Karpas-422 (cell line): ENCODE measurements around the gene MAS1. TPM values are rescaled to one million over a fixed set of nuclear protein-coding genes. Genes with fewer than 3 reads are reported as not detected.

Source experiments
- DNase-seq: peaks from one replicate; pipeline ENCODE4 v3.0.0-alpha.2; 2015
- H2AFZ ChIP-seq: fragments of 200-600 bp; sonication (generic); 2 replicates; pipeline ENCODE4 v1.6.1; 2014; ENCODE audit warnings: antibody characterized with exemption, low read length, mixed read lengths
- H3K27ac ChIP-seq: fragments of 200-600 bp; sonication (generic); 2 replicates; pipeline ENCODE4 v1.5.1; 2014; ENCODE audit warnings: mild to moderate bottlenecking, low read length, moderate library complexity
- H3K27me3 ChIP-seq: fragments of 200-600 bp; sonication (generic); 2 replicates; pipeline ENCODE4 v1.6.1; 2014; ENCODE audit warnings: low read length, mixed read lengths
- H3K36me3 ChIP-seq: fragments of 200-600 bp; sonication (generic); 2 replicates; pipeline ENCODE4 v1.6.1; 2014; ENCODE audit warnings: low read length, mixed read lengths; ENCODE audit not compliant: insufficient read depth
- H3K4me1 ChIP-seq: fragments of 200-600 bp; sonication (generic); 2 replicates; pipeline ENCODE4 v1.6.1; 2014; ENCODE audit warnings: mild to moderate bottlenecking, low read length, mixed read lengths
- H3K4me2 ChIP-seq: fragments of 200-600 bp; sonication (generic); 2 replicates; pipeline ENCODE4 v1.6.1; 2014; ENCODE audit warnings: low read length, low read depth, mild to moderate bottlenecking; ENCODE audit not compliant: poor library complexity, severe bottlenecking
- H3K4me3 ChIP-seq: fragments of 200-600 bp; sonication (generic); 2 replicates; pipeline ENCODE4 v1.5.1; 2014; ENCODE audit warnings: mild to moderate bottlenecking, antibody characterized with exemption, low read length, mixed read lengths
- H3K79me2 ChIP-seq: fragments of 200-600 bp; sonication (generic); 2 replicates; pipeline ENCODE4 v1.6.1; 2014; ENCODE audit warnings: mild to moderate bottlenecking, low read length, mixed read lengths
- H3K9ac ChIP-seq: fragments of 200-600 bp; sonication (generic); 2 replicates; pipeline ENCODE4 v1.6.0; 2014; ENCODE audit warnings: low read length
- H3K9me2 ChIP-seq: fragments of 200-600 bp; sonication (generic), shearing (Covaris generic); replicated peaks from 2 replicates; pipeline ENCODE4 v1.6.0; 2014; ENCODE audit warnings: mild to moderate bottlenecking, low read length, moderate library complexity; ENCODE audit not compliant: insufficient read depth
- H3K9me3 ChIP-seq: fragments of 300-700, 200-600 bp; sonication (generic); 2 replicates; pipeline ENCODE4 v1.6.1; 2014; ENCODE audit warnings: low read length, mixed read lengths
- H4K20me1 ChIP-seq: fragments of 200-600 bp; sonication (generic); 2 replicates; pipeline ENCODE4 v1.6.1; 2014; ENCODE audit warnings: mild to moderate bottlenecking, antibody characterized with exemption, low read length, low read depth; ENCODE audit not compliant: insufficient read depth
- total RNA-seq: library from RNA; depleted of rRNA; stranded (reverse); fragments of >200 nt; shearing (Covaris generic); gene quantifications from 2 replicates; pipeline ENCODE4 v1.2.3, GENCODE V29; 2014; ENCODE audit warnings: low replicate concordance

MAS1 gene
- total RNA-seq, 1 experiment from 2014 or later: not detected

GRCh38 chr6:159926542-159927203, 35.9 kb downstream of the MAS1 start:
- H3K9me3 ChIP-seq: no peaks in the 10 kb centered on the region
- H3K4me1 ChIP-seq: peaks cover 2% of the 10 kb centered on the region
- H3K4me2 ChIP-seq: no peak overlapping the region
- H2AFZ ChIP-seq: no peak overlapping the region
- no peaks in the 10 kb centered on the region for H3K27me3 ChIP-seq
- H3K9ac ChIP-seq: no peak overlapping the region
- no peaks in the 10 kb centered on the region for H3K36me3 ChIP-seq
- no peaks in the 10 kb centered on the region for H3K79me2 ChIP-seq
- no peak for DNase-seq
- H3K9me2 ChIP-seq: no peaks in the 10 kb centered on the region
- H4K20me1 ChIP-seq: no peaks in the 10 kb centered on the region
- no peak overlapping the region for H3K27ac ChIP-seq
- no peak overlapping the region for H3K4me3 ChIP-seq

DNA sequence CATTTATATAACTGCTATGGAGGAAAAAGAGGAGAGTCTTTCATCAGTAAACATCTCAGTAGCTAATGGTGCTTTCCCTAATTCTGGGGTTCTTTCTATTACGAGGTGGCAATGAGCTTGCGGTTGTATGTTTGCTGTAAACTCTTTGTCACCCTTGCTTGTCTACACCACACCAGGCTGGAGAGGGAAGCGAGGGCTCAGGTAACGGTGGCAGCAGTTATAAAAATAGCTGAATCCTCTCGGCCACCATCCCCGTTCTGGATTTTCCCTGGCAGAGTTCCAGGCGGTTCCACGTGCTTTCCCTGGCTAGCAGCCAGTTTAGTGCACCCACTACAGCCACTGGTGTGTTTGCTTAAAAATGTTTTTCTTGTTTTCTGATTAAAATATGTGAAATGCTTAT, 39.0 kb downstream of the MAS1 start:
- no peak for DNase-seq
- no peak overlapping the region for H3K27ac ChIP-seq

GRCh38 chr6:159931112-159931511, 40.3 kb downstream of the MAS1 start:
- Histone ChIP-seq H3K4me1 (no peaks in the 10 kb centered on the region), H2AFZ (no peak overlapping the region), H3K9me2 (no peaks in the 10 kb centered on the region), H4K20me1 (no peaks in the 10 kb centered on the region), H3K36me3 (no peaks in the 10 kb centered on the region), H3K9ac (no peak overlapping the region), H3K27me3 (peaks cover 4% of the 10 kb centered on the region; the same call in 1 of the 2 replicates), H3K27ac (no peak overlapping the region), H3K4me3 (no peak overlapping the region), H3K79me2 (no peaks in the 10 kb centered on the region), H3K4me2 (no peak overlapping the region), H3K9me3 (no peaks in the 10 kb centered on the region)
- DNase-seq: no peak

More for the DNA sequence above, 39.0 kb downstream of the MAS1 start:
- H3K4me3 ChIP-seq: no peak overlapping the region
- no peaks in the 10 kb centered on the region for H3K36me3 ChIP-seq
- no peak overlapping the region for H3K4me2 ChIP-seq
- no peak overlapping the region for H3K9ac ChIP-seq
- no peaks in the 10 kb centered on the region for H3K9me2 ChIP-seq
- no peaks in the 10 kb centered on the region for H4K20me1 ChIP-seq
- no peak overlapping the region for H2AFZ ChIP-seq
- no peaks in the 10 kb centered on the region for H3K27me3 ChIP-seq
- H3K4me1 ChIP-seq: no peaks in the 10 kb centered on the region
- no peaks in the 10 kb centered on the region for H3K79me2 ChIP-seq
- no peaks in the 10 kb centered on the region for H3K9me3 ChIP-seq

GRCh38 chr6:159931846-159932245, 41.1 kb downstream of the MAS1 start:
- Histone ChIP-seq H3K4me1 (no peaks in the 10 kb centered on the region), H3K79me2 (no peaks in the 10 kb centered on the region), H3K27ac (no peak overlapping the region), H3K4me3 (no peak overlapping the region), H3K9me3 (no peaks in the 10 kb centered on the region), H3K9me2 (no peaks in the 10 kb centered on the region), H2AFZ (no peak overlapping the region), H3K27me3 (peaks cover 4% of the 10 kb centered on the region; the same call in 1 of the 2 replicates), H3K36me3 (no peaks in the 10 kb centered on the region), H3K9ac (no peak overlapping the region), H3K4me2 (no peak overlapping the region), H4K20me1 (no peaks in the 10 kb centered on the region)
- DNase-seq: no peak

DNA sequence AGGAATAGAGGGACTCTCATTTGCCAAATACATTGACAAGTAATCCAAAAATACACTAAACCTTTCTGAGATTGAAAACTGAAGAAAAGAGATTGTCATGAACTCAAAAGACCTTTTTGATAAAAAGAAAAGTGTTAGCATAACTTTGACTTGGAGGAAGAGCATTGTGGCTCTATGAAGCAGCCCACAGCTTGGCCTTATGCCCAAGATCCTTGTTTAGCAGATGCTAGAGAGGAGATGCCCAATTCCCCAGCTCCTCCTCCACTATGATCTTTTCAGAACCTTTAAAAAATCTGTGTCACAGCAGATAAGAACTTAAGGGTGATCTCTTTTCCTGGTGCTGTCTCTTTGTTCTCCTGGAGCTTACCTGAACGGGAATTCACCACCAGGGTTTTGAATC, 42.3 kb downstream of the MAS1 start:
- Histone ChIP-seq H3K36me3 (no peaks in the 10 kb centered on the region), H3K79me2 (no peaks in the 10 kb centered on the region), H3K9ac (no peak overlapping the region), H3K27ac (no peak overlapping the region), H3K27me3 (peaks cover 4% of the 10 kb centered on the region; the same call in 1 of the 2 replicates), H2AFZ (no peak overlapping the region), H3K4me2 (no peak overlapping the region), H3K4me3 (no peak overlapping the region), H4K20me1 (no peaks in the 10 kb centered on the region), H3K4me1 (no peaks in the 10 kb centered on the region), H3K9me3 (no peaks in the 10 kb centered on the region), H3K9me2 (no peaks in the 10 kb centered on the region)
- no peak for DNase-seq

DNA sequence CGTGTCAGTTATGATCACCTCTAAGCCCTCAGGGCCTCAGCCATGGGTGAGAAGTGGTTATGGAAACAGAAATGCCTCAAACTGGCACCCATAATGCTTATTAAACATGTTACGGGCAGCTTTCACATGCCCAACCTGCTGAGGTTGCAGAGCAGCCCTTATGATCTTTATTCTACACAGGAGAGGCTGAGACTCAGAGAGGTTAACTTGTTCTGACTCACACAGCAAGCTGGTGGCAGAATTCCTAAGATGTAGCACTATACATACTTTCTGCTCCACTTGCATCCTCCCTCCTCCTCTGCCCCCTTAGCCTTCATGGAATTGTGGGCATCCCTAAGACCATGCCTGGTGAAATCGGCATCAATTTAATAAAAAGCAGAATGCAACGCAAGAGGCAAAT, 43.4 kb downstream of the MAS1 start:
- no peaks in the 10 kb centered on the region for H3K9me2 ChIP-seq

GRCh38 chr6:159935065-159935464, 44.3 kb downstream of the MAS1 start:
- Histone ChIP-seq H4K20me1 (no peaks in the 10 kb centered on the region), H3K27me3 (peaks cover 4% of the 10 kb centered on the region; the same call in 1 of the 2 replicates), H3K9ac (no peak overlapping the region), H3K36me3 (no peaks in the 10 kb centered on the region), H3K27ac (no peak overlapping the region), H3K9me3 (no peaks in the 10 kb centered on the region), H3K4me3 (no peak overlapping the region), H3K4me1 (no peaks in the 10 kb centered on the region), H3K4me2 (no peak overlapping the region), H3K79me2 (no peaks in the 10 kb centered on the region), H3K9me2 (no peaks in the 10 kb centered on the region), H2AFZ (no peak overlapping the region)
- no peak for DNase-seq

More for the DNA sequence above, 43.4 kb downstream of the MAS1 start:
- peaks cover 4% of the 10 kb centered on the region; the same call in 1 of the 2 replicates for H3K27me3 ChIP-seq
- no peak overlapping the region for H3K27ac ChIP-seq
- no peaks in the 10 kb centered on the region for H4K20me1 ChIP-seq
- H2AFZ ChIP-seq: no peak overlapping the region
- H3K9me3 ChIP-seq: no peaks in the 10 kb centered on the region
- H3K9ac ChIP-seq: no peak overlapping the region
- no peak overlapping the region for H3K4me2 ChIP-seq
- H3K4me1 ChIP-seq: no peaks in the 10 kb centered on the region
- no peaks in the 10 kb centered on the region for H3K36me3 ChIP-seq
- no peaks in the 10 kb centered on the region for H3K79me2 ChIP-seq
- DNase-seq: no peak
- no peak overlapping the region for H3K4me3 ChIP-seq

- Histone ChIP-seq H2AFZ (no peak overlapping the region), H3K27ac (no peak overlapping the region), H3K4me3 (no peak overlapping the region), H3K4me1 (no peaks in the 10 kb centered on the region), H4K20me1 (no peaks in the 10 kb centered on the region), H3K9me3 (no peaks in the 10 kb centered on the region), H3K9me2 (no peaks in the 10 kb centered on the region), H3K27me3 (peaks cover 4% of the 10 kb centered on the region; the same call in 1 of the 2 replicates), H3K9ac (no peak overlapping the region), H3K4me2 (no peak overlapping the region), H3K36me3 (no peaks in the 10 kb centered on the region), H3K79me2 (no peaks in the 10 kb centered on the region)
- no peak for DNase-seq
These were observed 44.8 kb downstream of the MAS1 start for GRCh38 chr6:159935633-159936032.
